Mesenteric fat pad (tissue), 1 donor: ENCODE results near the gene HPCAL1. TPM values are rescaled to one million over a fixed set of nuclear protein-coding genes. Genes with fewer than 3 reads are reported as not detected.

ENCODE experiments used
- total RNA-seq: library from RNA; stranded (reverse); fragmentation: NEBNext Ultra II Directional; extraction: Animal tissue kit (Norgen Biotek cat#: 25700); gene quantifications from one replicate; pipeline ENCODE4 v1.2.1, GENCODE V29; 2021
- donor health status: DM: yes; HTN: yes; CAD: no.

HPCAL1 gene
- total RNA-seq, 1 donor from 2014 or later = 45.3 TPM

Other genes starting within 250 kb of the HPCAL1 start
- 0.80 TPM for gene CYS1, start 222.5 kb upstream of the HPCAL1 start, total RNA-seq
- gene RRM2, start 180.2 kb upstream of the HPCAL1 start, total RNA-seq = 0.22 TPM
- gene ODC1, start 145.4 kb downstream of the HPCAL1 start, total RNA-seq = 32.8 TPM